IgD-negative memory B cell (primary cell): ENCODE measurements around the gene GATA2. TPM values are rescaled to one million over a fixed set of nuclear protein-coding genes. Genes with fewer than 3 reads are reported as not detected.

ENCODE experiments used
- H3K27ac Mint-ChIP-seq, 3 donors: one replicate each; pipeline ENCODE4 v1.8.0; 2020 to 2022; ENCODE audit warnings: mild to moderate bottlenecking in 3 of 3, mixed read lengths in 3 of 3, moderate library complexity in 1 of 3
- H3K27me3 Mint-ChIP-seq: one replicate; pipeline ENCODE4 v1.8.0; 2021; ENCODE audit warnings: mixed read lengths
- H3K36me3 Mint-ChIP-seq: one replicate; pipeline ENCODE4 v1.8.0; 2020; ENCODE audit warnings: mild to moderate bottlenecking, mixed read lengths
- H3K4me1 Mint-ChIP-seq, 3 donors: one replicate each; pipeline ENCODE4 v1.8.0; 2020 to 2022; ENCODE audit warnings: mixed read lengths in 3 of 3, mild to moderate bottlenecking in 1 of 3
- H3K4me3 Mint-ChIP-seq, 4 donors: one replicate each; pipeline ENCODE4 v1.8.0; 2020 to 2022; ENCODE audit warnings: mild to moderate bottlenecking in 4 of 4, mixed read lengths in 4 of 4, moderate library complexity in 3 of 4
- H3K9me3 Mint-ChIP-seq, 3 donors: one replicate each; pipeline ENCODE4 v1.8.0; 2020 to 2021; ENCODE audit warnings: mixed read lengths in 3 of 3, mild to moderate bottlenecking in 1 of 3
- polyA plus RNA-seq: library from polyadenylated mRNA; unstranded; fragments of 300-500 nt; fragmentation: Illumina TruSeq; gene quantifications from one replicate; pipeline ENCODE4 v1.2.3, GENCODE V29; 2021

Gene GATA2
- polyA plus RNA-seq, 1 donor from 2014 or later, result 0.11 TPM

- Mint-ChIP-seq H3K36me3 (no peaks in the 10 kb centered on the region), H3K27me3 (peaks cover 29% of the 10 kb centered on the region), H3K9me3 (no peaks in the 10 kb centered on the region), H3K27ac (peak overlapping the region in 1 of 3 donors; percentile 8), H3K4me3 (peak overlapping the region in 1 of 4 donors; percentile 4), H3K4me1 (peaks cover 0 to 6% (median 2%) of the 10 kb centered on the region in 3 donors)
Measured at GRCh38 chr3:128435561-128435960, 57.4 kb downstream of the GATA2 start.

- H3K27me3 Mint-ChIP-seq, result peaks cover 33% of the 10 kb centered on the region
- H3K4me1 Mint-ChIP-seq, result peaks cover 0 to 6% (median 2%) of the 10 kb centered on the region in 3 donors
Measured at GRCh38 chr3:128435058-128435457, 57.9 kb downstream of the GATA2 start.

GRCh38 chr3:128434524-128434923 lies 58.5 kb downstream of the GATA2 start:
- Mint-ChIP-seq H3K27me3 (peaks cover 35% of the 10 kb centered on the region), H3K36me3 (no peaks in the 10 kb centered on the region), H3K4me3 (no peak overlapping the region), H3K4me1 (peaks cover 0 to 6% (median 2%) of the 10 kb centered on the region in 3 donors), H3K27ac (no peak overlapping the region), H3K9me3 (no peaks in the 10 kb centered on the region)

More at GRCh38 chr3:128435058-128435457, 57.9 kb downstream of the GATA2 start:
- Mint-ChIP-seq H3K4me3 (no peak overlapping the region), H3K27ac (no peak overlapping the region), H3K36me3 (no peaks in the 10 kb centered on the region), H3K9me3 (no peaks in the 10 kb centered on the region)

- Mint-ChIP-seq H3K27ac (no peak overlapping the region), H3K27me3 (peaks cover 33% of the 10 kb centered on the region), H3K9me3 (no peaks in the 10 kb centered on the region), H3K4me1 (peaks cover 0 to 6% (median 2%) of the 10 kb centered on the region in 3 donors), H3K36me3 (no peaks in the 10 kb centered on the region), H3K4me3 (no peak overlapping the region)
Measured at GRCh38 chr3:128433837-128434165, 59.2 kb downstream of the GATA2 start.

- Mint-ChIP-seq H3K36me3 (no peaks in the 10 kb centered on the region), H3K4me3 (no peak overlapping the region), H3K4me1 (peaks cover 0 to 6% (median 2%) of the 10 kb centered on the region in 3 donors), H3K9me3 (no peaks in the 10 kb centered on the region), H3K27ac (no peak overlapping the region), H3K27me3 (peaks cover 36% of the 10 kb centered on the region)
Measured at GRCh38 chr3:128432971-128433836, 59.8 kb downstream of the GATA2 start.

GRCh38 chr3:128432301-128432970 lies 60.6 kb downstream of the GATA2 start:
- H3K4me1 Mint-ChIP-seq, result peaks cover 0 to 6% (median 2%) of the 10 kb centered on the region in 3 donors

GRCh38 chr3:128431803-128432300 lies 61.1 kb downstream of the GATA2 start:
- Mint-ChIP-seq H3K27ac (peak overlapping the region in 1 of 3 donors; percentile 17), H3K4me1 (peaks cover 0 to 6% (median 2%) of the 10 kb centered on the region in 3 donors), H3K4me3 (peak overlapping the region in 3 of 4 donors; percentile 13 to 42 (median 30)), H3K27me3 (peaks cover 37% of the 10 kb centered on the region), H3K9me3 (no peaks in the 10 kb centered on the region), H3K36me3 (no peaks in the 10 kb centered on the region)

More at GRCh38 chr3:128432301-128432970, 60.6 kb downstream of the GATA2 start:
- H3K9me3 Mint-ChIP-seq, result no peaks in the 10 kb centered on the region
- H3K4me3 Mint-ChIP-seq, result peak overlapping the region in 3 of 4 donors; percentile 13 to 42 (median 30)
- H3K27me3 Mint-ChIP-seq, result peaks cover 37% of the 10 kb centered on the region
- H3K27ac Mint-ChIP-seq, result peak overlapping the region in 1 of 3 donors; percentile 17
- H3K36me3 Mint-ChIP-seq, result no peaks in the 10 kb centered on the region

- Mint-ChIP-seq H3K9me3 (no peaks in the 10 kb centered on the region), H3K27me3 (peaks cover 32% of the 10 kb centered on the region), H3K4me3 (no peak overlapping the region), H3K36me3 (no peaks in the 10 kb centered on the region), H3K4me1 (peaks cover 0 to 6% (median 2%) of the 10 kb centered on the region in 3 donors), H3K27ac (peak overlapping the region in 1 of 3 donors; percentile 58)
Measured at GRCh38 chr3:128430731-128431130, 62.3 kb downstream of the GATA2 start.

GRCh38 chr3:128430301-128430700 lies 62.7 kb downstream of the GATA2 start:
- Mint-ChIP-seq H3K9me3 (no peaks in the 10 kb centered on the region), H3K4me3 (no peak overlapping the region), H3K4me1 (peaks cover 0 to 6% (median 2%) of the 10 kb centered on the region in 3 donors), H3K27me3 (peaks cover 32% of the 10 kb centered on the region), H3K27ac (peak overlapping the region in 1 of 3 donors; percentile 58), H3K36me3 (no peaks in the 10 kb centered on the region)

- Mint-ChIP-seq H3K36me3 (no peaks in the 10 kb centered on the region), H3K4me1 (peaks cover 0 to 6% (median 2%) of the 10 kb centered on the region in 3 donors), H3K4me3 (no peak overlapping the region), H3K9me3 (no peaks in the 10 kb centered on the region), H3K27me3 (peaks cover 32% of the 10 kb centered on the region), H3K27ac (no peak overlapping the region)
Measured at GRCh38 chr3:128429751-128430150, 63.2 kb downstream of the GATA2 start.

Other genes starting within 250 kb of the GATA2 start
- not detected for gene DNAJB8, start 26.3 kb downstream of the GATA2 start, polyA plus RNA-seq
- gene RPN1, start 157.6 kb upstream of the GATA2 start, polyA plus RNA-seq, result 172 TPM
- 162 TPM for gene RAB7A, start 233.0 kb upstream of the GATA2 start, polyA plus RNA-seq